ENCODE results near the gene PBX3. TPM values are rescaled to one million over a fixed set of nuclear protein-coding genes. Genes with fewer than 3 reads are reported as not detected.

The PBX3 gene
- polyA plus RNA-seq, 3 donors: 27.8 to 30.6 (median 29.9) TPM

- DNase-seq (ENCODE audit: extremely low read depth in 1 of 11, low read depth in 9 of 11, low spot score in 4 of 11): no peak
Observed at GRCh38 chr9:125912667-125913066, 165.5 kb downstream of the PBX3 start.

GRCh38 chr9:125913551-125913950 is 166.4 kb downstream of the PBX3 start:
- no peak for DNase-seq (ENCODE audit: extremely low read depth in 1 of 11, low read depth in 9 of 11, low spot score in 4 of 11)

GRCh38 chr9:125914411-125914810 is 167.2 kb downstream of the PBX3 start:
- no peak for DNase-seq (ENCODE audit: extremely low read depth in 1 of 11, low read depth in 9 of 11, low spot score in 4 of 11)

DNA sequence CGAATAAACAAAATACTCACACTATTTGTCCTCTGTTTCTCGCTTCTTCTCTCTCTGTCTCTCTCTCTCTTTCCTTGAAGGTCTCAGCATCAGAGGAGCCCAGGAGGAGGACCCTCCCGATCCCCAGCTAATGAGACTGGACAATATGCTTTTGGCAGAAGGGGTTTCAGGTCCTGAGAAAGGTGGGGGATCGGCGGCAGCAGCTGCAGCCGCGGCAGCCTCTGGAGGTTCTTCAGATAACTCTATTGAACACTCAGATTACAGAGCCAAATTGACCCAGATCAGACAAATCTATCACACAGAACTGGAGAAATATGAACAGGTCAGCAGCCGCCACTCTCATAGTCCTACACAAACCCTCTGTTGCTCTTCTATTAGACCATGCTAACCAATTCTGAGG is 168.4 kb downstream of the PBX3 start:
- DNase-seq (ENCODE audit: extremely low read depth in 1 of 11, low read depth in 9 of 11, low spot score in 4 of 11): no peak

DNA sequence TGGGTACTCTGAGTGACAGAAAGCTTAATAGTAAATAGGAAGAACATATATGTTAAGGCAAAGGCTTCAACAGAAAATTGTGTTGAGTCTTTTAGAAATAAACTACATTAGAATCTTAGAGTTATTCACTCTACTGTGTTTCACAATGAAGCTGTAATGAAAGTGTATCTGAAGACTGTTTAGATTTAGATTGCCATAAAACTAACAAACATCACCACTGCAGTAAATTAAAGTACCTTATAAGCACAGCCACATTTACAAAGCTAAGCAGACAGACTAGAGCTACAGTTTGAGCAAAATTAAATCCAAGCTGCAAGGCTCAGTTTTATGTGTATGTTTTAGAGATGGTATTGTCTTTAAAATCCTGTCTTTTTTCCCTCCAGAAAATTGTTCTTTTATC is 172.4 kb downstream of the PBX3 start:
- no peak for DNase-seq (ENCODE audit: extremely low read depth in 1 of 11, low read depth in 9 of 11, low spot score in 4 of 11)

GRCh38 chr9:125920402-125920801 is 173.2 kb downstream of the PBX3 start:
- no peak for DNase-seq (ENCODE audit: extremely low read depth in 1 of 11, low read depth in 9 of 11, low spot score in 4 of 11)

DNA sequence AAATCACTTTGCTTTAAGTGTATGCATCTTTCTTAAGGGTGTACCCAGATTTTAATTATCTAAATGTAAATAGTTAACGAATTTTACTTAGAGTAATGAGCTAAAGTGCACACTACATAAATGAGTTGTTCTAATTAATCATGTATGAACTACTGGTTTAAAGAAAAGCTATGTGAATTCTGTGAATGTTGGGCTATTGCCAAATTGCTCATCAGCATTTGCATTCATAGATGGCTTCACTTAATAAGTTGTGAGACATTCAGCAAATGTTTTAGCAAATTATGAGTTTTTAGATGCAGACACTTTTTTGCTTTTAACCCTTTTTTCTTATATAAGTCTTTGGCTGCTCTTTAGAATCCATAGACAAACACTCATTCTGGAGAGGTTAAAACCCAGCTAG is 175.7 kb downstream of the PBX3 start:
- DNase-seq (ENCODE audit: extremely low read depth in 1 of 11, low read depth in 9 of 11, low spot score in 4 of 11): no peak

DNA sequence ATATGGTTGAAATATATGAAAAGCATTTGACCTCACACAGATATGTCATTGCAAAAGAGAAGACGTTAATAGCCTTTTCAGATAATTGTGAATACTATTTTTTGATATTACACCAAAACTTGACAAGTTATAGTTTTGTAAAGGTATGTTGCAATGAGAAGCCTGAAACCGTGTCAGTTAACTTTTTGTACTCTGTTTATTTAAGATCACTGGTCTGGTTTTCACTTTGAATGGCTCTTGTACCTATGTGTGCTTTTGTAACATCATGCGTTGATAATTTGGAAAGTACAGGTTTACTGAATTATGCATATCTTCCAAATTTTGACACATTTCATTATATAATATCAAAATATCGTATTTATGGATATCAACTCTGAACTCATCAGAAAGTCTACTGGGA is 177.2 kb downstream of the PBX3 start:
- DNase-seq (ENCODE audit: extremely low read depth in 1 of 11, low read depth in 9 of 11, low spot score in 4 of 11): no peak

DNA sequence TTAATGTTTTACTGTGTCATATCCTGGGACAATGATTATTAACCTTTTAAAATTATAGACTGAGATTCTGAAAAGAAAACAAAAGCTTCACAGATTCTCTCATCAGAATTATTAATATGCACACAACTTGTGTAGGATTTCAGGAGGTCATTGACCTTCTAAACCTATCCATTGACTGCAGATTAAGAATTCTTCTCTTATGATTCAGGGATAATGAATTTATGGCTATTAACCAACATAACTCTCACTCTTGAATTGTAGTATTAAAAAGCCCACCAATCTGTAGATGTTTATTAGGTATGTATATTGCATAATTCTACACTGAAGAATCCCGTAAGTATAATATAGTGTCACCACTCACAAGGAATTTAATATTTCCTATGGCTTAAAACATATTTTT is 179.8 kb downstream of the PBX3 start:
- no peak for DNase-seq (ENCODE audit: extremely low read depth in 1 of 11, low read depth in 9 of 11, low spot score in 4 of 11)

- no peak for DNase-seq (ENCODE audit: extremely low read depth in 1 of 11, low read depth in 9 of 11, low spot score in 4 of 11)
Observed at GRCh38 chr9:125929846-125930245, 182.7 kb downstream of the PBX3 start.

DNA sequence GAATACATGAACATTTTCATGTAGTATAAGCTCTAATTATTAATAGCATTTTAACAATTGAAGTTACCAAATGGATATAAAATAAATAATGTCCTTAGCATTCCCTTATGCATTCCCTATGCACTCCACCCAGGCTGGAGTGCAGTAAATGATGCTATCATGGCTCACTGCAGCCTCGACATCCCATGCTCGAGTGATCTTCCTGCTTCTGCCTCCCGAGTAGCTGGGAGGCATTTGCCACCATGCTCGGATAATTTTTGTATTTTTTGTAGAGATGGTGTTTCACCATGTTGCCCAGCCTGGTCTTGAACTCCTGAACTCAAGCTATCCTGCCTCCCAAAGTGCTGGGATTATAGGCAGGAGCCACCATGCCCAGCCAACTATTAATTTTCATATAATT is 184.0 kb downstream of the PBX3 start:
- no peak for DNase-seq (ENCODE audit: extremely low read depth in 1 of 11, low read depth in 9 of 11, low spot score in 4 of 11)

- no peak for DNase-seq (ENCODE audit: extremely low read depth in 1 of 11, low read depth in 9 of 11, low spot score in 4 of 11)
Observed at GRCh38 chr9:125932012-125932411, 184.8 kb downstream of the PBX3 start.

DNA sequence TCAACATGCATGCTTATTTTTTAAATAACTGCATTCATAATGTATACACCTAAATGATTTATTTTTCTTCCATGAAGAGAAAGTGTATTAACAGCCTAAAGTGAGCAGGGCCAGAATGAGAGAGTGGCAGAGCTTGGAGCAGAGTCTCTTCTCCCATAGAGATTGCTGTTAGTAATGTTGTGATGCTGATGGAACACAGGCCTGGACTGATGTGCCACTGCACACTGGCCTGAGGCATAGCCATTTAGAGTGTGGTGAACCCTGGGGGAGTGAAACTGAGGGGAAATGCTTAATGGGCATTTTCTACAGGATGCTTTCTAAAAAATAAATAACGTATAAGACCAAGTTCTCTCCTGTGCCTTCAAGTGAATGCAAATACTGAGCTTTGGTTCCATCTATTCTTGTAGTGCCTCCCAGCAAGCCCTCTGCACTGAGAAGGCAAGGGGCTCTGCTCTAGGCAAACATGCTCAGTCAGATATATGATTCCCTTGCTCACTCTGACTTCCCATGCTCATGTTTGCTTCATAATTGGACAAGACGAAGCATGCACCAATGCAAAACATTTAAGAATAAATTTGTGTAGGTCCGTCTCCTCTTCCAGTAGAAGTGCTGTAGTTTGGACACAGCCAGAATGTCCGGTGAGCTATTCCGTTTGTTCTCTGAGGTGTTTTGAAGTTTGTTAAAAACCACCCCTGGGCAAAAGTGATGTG is 185.7 kb downstream of the PBX3 start:
- DNase-seq (ENCODE audit: extremely low read depth in 1 of 11, low read depth in 9 of 11, low spot score in 4 of 11): no peak

- no peak for DNase-seq (ENCODE audit: extremely low read depth in 1 of 11, low read depth in 9 of 11, low spot score in 4 of 11)
Observed at GRCh38 chr9:125942125-125942524, 195.0 kb downstream of the PBX3 start.

- DNase-seq (ENCODE audit: extremely low read depth in 1 of 11, low read depth in 9 of 11, low spot score in 4 of 11): no peak
Observed at GRCh38 chr9:125943831-125944230, 196.7 kb downstream of the PBX3 start.

DNA sequence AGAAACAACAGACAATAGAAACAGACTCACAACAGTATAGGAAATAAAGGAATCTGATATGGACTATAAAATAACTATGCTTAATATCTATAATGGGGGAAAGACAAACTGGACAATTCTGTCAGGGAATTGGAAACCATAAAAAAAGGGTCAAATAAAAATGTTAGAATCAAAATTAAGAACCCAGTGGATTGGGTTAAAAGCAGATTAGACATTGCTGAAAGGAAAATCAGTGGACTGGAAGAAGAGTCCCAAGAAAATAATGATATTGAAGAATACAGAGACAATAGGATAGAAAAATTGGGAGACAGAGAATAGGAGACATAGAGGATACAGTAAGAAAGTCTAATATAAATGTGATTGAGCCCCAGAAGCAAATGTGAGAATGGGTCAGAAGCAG is 199.2 kb downstream of the PBX3 start:
- DNase-seq (ENCODE audit: extremely low read depth in 1 of 11, low read depth in 9 of 11, low spot score in 4 of 11): no peak

DNA sequence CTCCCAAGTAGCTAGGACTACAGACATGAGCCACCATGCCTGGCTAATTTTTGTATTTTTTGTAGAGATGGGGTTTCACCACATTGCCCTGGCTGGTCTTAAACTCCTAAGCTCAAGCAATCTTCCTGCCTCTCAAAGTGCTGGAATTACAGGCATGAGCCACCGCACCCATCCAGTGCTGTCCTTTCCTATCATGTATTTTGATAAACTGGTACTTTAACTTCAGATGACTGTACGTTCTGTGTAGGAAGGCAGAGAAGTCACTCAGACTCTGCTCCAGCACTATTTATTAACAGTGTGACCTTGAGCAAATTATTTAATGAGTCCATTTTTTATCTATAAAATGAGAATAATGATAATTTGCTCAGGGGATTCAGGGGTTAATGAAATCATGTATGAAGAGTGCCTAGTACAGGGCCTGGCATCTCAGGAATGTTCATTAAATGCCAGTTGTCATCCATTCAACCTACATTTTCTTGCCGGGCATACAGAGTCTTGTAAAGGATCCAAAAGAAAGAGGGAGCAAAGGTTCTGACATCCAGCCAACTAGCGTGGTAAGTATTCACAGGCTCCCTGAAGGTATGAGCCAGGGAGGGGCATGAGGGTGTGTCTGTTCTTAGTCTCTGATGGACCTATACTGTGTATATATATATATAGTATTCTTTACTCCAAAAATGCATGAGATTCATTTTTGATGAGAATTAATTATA is 201.9 kb downstream of the PBX3 start:
- no peak for DNase-seq (ENCODE audit: extremely low read depth in 1 of 11, low read depth in 9 of 11, low spot score in 4 of 11)

- DNase-seq (ENCODE audit: extremely low read depth in 1 of 11, low read depth in 9 of 11, low spot score in 4 of 11): no peak
Observed at GRCh38 chr9:125949703-125950460, 202.7 kb downstream of the PBX3 start.

- no peak for DNase-seq (ENCODE audit: extremely low read depth in 1 of 11, low read depth in 9 of 11, low spot score in 4 of 11)
Observed at GRCh38 chr9:125950880-125951471, 203.8 kb downstream of the PBX3 start.

Measured in renal cortex interstitium (tissue), 11 donors.